Epidermal melanocyte (primary cell): Measurements from ENCODE around the gene SFPQ.
"Not testable (repeated sequence)": the region's sequence is repeated elsewhere in the genome, so short reads cannot be mapped to it uniquely, and the experiment has no call there.

Source experiments
- DNase-seq: peaks from one replicate; pipeline ENCODE4 v3.0.0; 2011; ENCODE audit warnings: low spot score; ENCODE audit not compliant: insufficient read length

The SFPQ gene

GRCh38 chr1:35142728-35143127 is 50.2 kb downstream of the SFPQ start:
- DNase-seq = not testable (repeated sequence)

GRCh38 chr1:35142294-35142693 is 50.7 kb downstream of the SFPQ start:
- DNase-seq = not testable (repeated sequence)

GRCh38 chr1:35137590-35137989 is 55.4 kb downstream of the SFPQ start:
- not testable (repeated sequence) for DNase-seq

- no peak for DNase-seq
Measured at GRCh38 chr1:35136780-35137179, 56.2 kb downstream of the SFPQ start.
